T-cell (primary cell): ENCODE data around the gene SCTR. TPM values are rescaled to one million over a fixed set of nuclear protein-coding genes. Genes with fewer than 3 reads are reported as not detected.

Experiments used
- ATAC-seq, 4 experiments: fragments of 200-7000 bp in 3 of 4; fragments of 150-1000 bp in 1 of 4; cut with Tn5 transposase; replicated peaks in 1 of 4; 1 replicate in 3 of 4; 2 replicates in 1 of 4; pipeline ENCODE4 v1.10.0; 2021; ENCODE audit warnings: moderate library complexity in 3 of 4, mild to moderate bottlenecking in 2 of 4, moderate number of reproducible peaks in 1 of 4
- CTCF ChIA-PET, 2 donors: fragments of 300-600 bp; sonication (Branson Sonifier 250); formaldehyde crosslinking; loops; one replicate each; lab custom pipeline; 2022; ENCODE audit warnings: antibody characterized with exemption in 2 of 2; lab: Charles Lee
- POLR2A ChIA-PET, 2 donors: fragments of 300-600 bp; sonication (Branson Sonifier 250); formaldehyde crosslinking; loops; one replicate each; lab custom pipeline; 2022; ENCODE audit warnings: antibody characterized with exemption in 2 of 2; lab: Charles Lee
- DNase-seq, 35 experiments: peaks; one replicate each; pipeline versions ENCODE4 v3.0.0 to v3.0.0-alpha.2; 2013 to 2023
- H3K27ac ChIP-seq: one replicate; pipeline ENCODE4 v1.5.1; 2013; ENCODE audit warnings: low read length
- H3K27me3 ChIP-seq, 2 experiments: replicated peaks in 1 of 2; 1 replicate in 1 of 2; 2 replicates in 1 of 2; pipeline versions ENCODE4 v1.6.1 to v1.7.0; 2013; ENCODE audit warnings: low read length in 1 of 2, mixed read lengths in 1 of 2; ENCODE audit not compliant: control insufficient read depth in 2 of 2, insufficient read depth in 2 of 2; ENCODE audit errors: extremely low read depth in 1 of 2
- H3K36me3 ChIP-seq, 2 donors: 1 replicate in 1 of 2; 2 replicates in 1 of 2; pipeline versions ENCODE4 v1.6.1 to v1.7.0; 2013; ENCODE audit warnings: low read length in 1 of 2; ENCODE audit not compliant: control insufficient read depth in 2 of 2, insufficient read depth in 1 of 2; ENCODE audit errors: extremely low read depth in 1 of 2
- H3K4me1 ChIP-seq, 2 experiments: 1 replicate in 1 of 2; 2 replicates in 1 of 2; pipeline versions ENCODE4 v1.6.1 to v1.7.0; 2013; ENCODE audit warnings: low read length in 2 of 2, mixed read lengths in 1 of 2; ENCODE audit not compliant: insufficient read depth in 2 of 2, control insufficient read depth in 1 of 2; ENCODE audit errors: extremely low read depth in 1 of 2
- H3K4me3 ChIP-seq, 2 donors: 1 replicate in 1 of 2; 2 replicates in 1 of 2; pipeline versions ENCODE4 v1.5.1 to v1.7.0; 2013; ENCODE audit warnings: mild to moderate bottlenecking in 2 of 2, low read length in 1 of 2, moderate library complexity in 1 of 2; ENCODE audit not compliant: control insufficient read depth in 1 of 2; ENCODE audit errors: extremely low read depth in 1 of 2
- H3K9me3 ChIP-seq: 2 replicates; pipeline ENCODE4 v1.7.0; 2013
- H3K27ac Mint-ChIP-seq, 2 donors: one replicate each; pipeline ENCODE4 v1.8.0; 2020 to 2021; ENCODE audit warnings: mild to moderate bottlenecking in 2 of 2, mixed read lengths in 2 of 2
- H3K27me3 Mint-ChIP-seq, 2 donors: one replicate each; pipeline ENCODE4 v1.8.0; 2021 to 2022; ENCODE audit warnings: mixed read lengths in 2 of 2
- H3K36me3 Mint-ChIP-seq: one replicate; pipeline ENCODE4 v1.8.0; 2021; ENCODE audit warnings: mixed read lengths
- H3K4me1 Mint-ChIP-seq, 3 donors: one replicate each; pipeline ENCODE4 v1.8.0; 2020 to 2022; ENCODE audit warnings: mixed read lengths in 3 of 3, mild to moderate bottlenecking in 1 of 3
- H3K4me3 Mint-ChIP-seq, 3 donors: one replicate each; pipeline ENCODE4 v1.8.0; 2020 to 2022; ENCODE audit warnings: mild to moderate bottlenecking in 3 of 3, mixed read lengths in 3 of 3, moderate library complexity in 3 of 3
- H3K9me3 Mint-ChIP-seq, 3 donors: one replicate each; pipeline ENCODE4 v1.8.0; 2020 to 2022; ENCODE audit warnings: mixed read lengths in 3 of 3
- WGBS: methylation state at CpG from one replicate; pipeline ENCODE4 v1.1.5; 2013; ENCODE audit warnings: missing lambda C conversion rate; ENCODE audit not compliant: insufficient coverage; 5-methylcytosine and 5-hydroxymethylcytosine counted together
- total RNA-seq, 35 experiments: library from RNA in 6 of 35; stranded (reverse) in 6 of 35; fragments of 120-200 nt in 1 of 35; gene quantifications; one replicate each; pipeline versions ENCODE4 v1.2.1 to v1.2.4 and lab custom pipeline; 2013 to 2026

The SCTR gene
- total RNA-seq, 5 donors from 2014 or later (not counting 1 experiment from before 2014, with no cell fraction given) = not detected

- peaks cover 13 to 17% of the 10 kb centered on the region in 2 donors for H3K27me3 Mint-ChIP-seq
- no peak for ATAC-seq
- H3K4me3 Mint-ChIP-seq = no peak overlapping the region
- H3K27ac Mint-ChIP-seq = no peak overlapping the region
- Histone ChIP-seq H3K4me3 (no peak overlapping the region), H3K36me3 (no peaks in the 10 kb centered on the region), H3K4me1 (no peaks in the 10 kb centered on the region), H3K27me3 (peaks cover 0 to 18% of the 10 kb centered on the region in 2 experiments), H3K27ac (no peak overlapping the region), H3K9me3 (no peaks in the 10 kb centered on the region)
- no peaks in the 10 kb centered on the region for H3K4me1 Mint-ChIP-seq
- H3K9me3 Mint-ChIP-seq = no peaks in the 10 kb centered on the region
- CTCF ChIA-PET = no interaction called here
- no peaks in the 10 kb centered on the region for H3K36me3 Mint-ChIP-seq
- 82% methylated on average over 5 of the region's 5 CpGs for WGBS
- POLR2A ChIA-PET = no interaction called here
- no peak for DNase-seq
Measured at GRCh38 chr2:119491776-119492525, 32.3 kb downstream of the SCTR start.

GRCh38 chr2:119490653-119491195, 33.6 kb downstream of the SCTR start:
- ATAC-seq = no peak
- CTCF ChIA-PET = no interaction called here
- H3K4me3 Mint-ChIP-seq = no peak overlapping the region

GRCh38 chr2:119490106-119490505, 34.2 kb downstream of the SCTR start:
- no peak overlapping the region for H3K4me3 Mint-ChIP-seq
- H3K27me3 Mint-ChIP-seq = peaks cover 7 to 11% of the 10 kb centered on the region in 2 donors
- ChIA-PET POLR2A (no interaction called here), CTCF (no interaction called here)
- no peaks in the 10 kb centered on the region for H3K36me3 Mint-ChIP-seq
- no peak overlapping the region for H3K27ac Mint-ChIP-seq
- ATAC-seq (no peak), DNase-seq (no peak)
- Histone ChIP-seq H3K27ac (no peak overlapping the region), H3K4me1 (no peaks in the 10 kb centered on the region), H3K4me3 (no peak overlapping the region), H3K27me3 (peaks cover 0 to 12% of the 10 kb centered on the region in 2 experiments), H3K36me3 (no peaks in the 10 kb centered on the region), H3K9me3 (no peaks in the 10 kb centered on the region)
- WGBS = 88% methylated on average over 7 of the region's 8 CpGs
- no peaks in the 10 kb centered on the region for H3K9me3 Mint-ChIP-seq
- H3K4me1 Mint-ChIP-seq = no peaks in the 10 kb centered on the region

More at GRCh38 chr2:119490653-119491195, 33.6 kb downstream of the SCTR start:
- Histone ChIP-seq H3K27me3 (peaks cover 0 to 12% of the 10 kb centered on the region in 2 experiments), H3K27ac (no peak overlapping the region), H3K9me3 (no peaks in the 10 kb centered on the region), H3K36me3 (no peaks in the 10 kb centered on the region), H3K4me3 (no peak overlapping the region), H3K4me1 (no peaks in the 10 kb centered on the region)
- POLR2A ChIA-PET = no interaction called here
- no peak for DNase-seq
- Mint-ChIP-seq H3K27ac (no peak overlapping the region), H3K9me3 (no peaks in the 10 kb centered on the region), H3K4me1 (no peaks in the 10 kb centered on the region), H3K27me3 (peaks cover 10 to 13% of the 10 kb centered on the region in 2 donors), H3K36me3 (no peaks in the 10 kb centered on the region)
- WGBS = 72% methylated on average over 6 of the region's 7 CpGs

GRCh38 chr2:119489232-119489952, 34.9 kb downstream of the SCTR start:
- Histone ChIP-seq H3K4me1 (no peaks in the 10 kb centered on the region), H3K4me3 (no peak overlapping the region), H3K9me3 (no peaks in the 10 kb centered on the region), H3K27me3 (peaks cover 0 to 10% of the 10 kb centered on the region in 2 experiments), H3K36me3 (no peaks in the 10 kb centered on the region), H3K27ac (no peak overlapping the region)
- WGBS = 86% methylated on average over 9 of the region's 10 CpGs
- POLR2A ChIA-PET = no interaction called here
- H3K4me1 Mint-ChIP-seq = no peaks in the 10 kb centered on the region
- no peak overlapping the region for H3K4me3 Mint-ChIP-seq
- no peak for ATAC-seq
- no peaks in the 10 kb centered on the region for H3K36me3 Mint-ChIP-seq
- H3K27me3 Mint-ChIP-seq = peaks cover 3 to 7% of the 10 kb centered on the region in 2 donors
- CTCF ChIA-PET = no interaction called here
- H3K9me3 Mint-ChIP-seq = no peaks in the 10 kb centered on the region
- H3K27ac Mint-ChIP-seq = no peak overlapping the region
- no peak for DNase-seq

- no peaks in the 10 kb centered on the region for H3K9me3 Mint-ChIP-seq
- WGBS = 83% methylated on average over 21 of the region's 24 CpGs
- H3K36me3 Mint-ChIP-seq = no peaks in the 10 kb centered on the region
- no peaks in the 10 kb centered on the region for H3K36me3 ChIP-seq
- H3K9me3 ChIP-seq = no peaks in the 10 kb centered on the region
- no peak overlapping the region for H3K27ac ChIP-seq
- peaks cover 0 to 4% of the 10 kb centered on the region in 2 experiments for H3K27me3 ChIP-seq
- no peak for ATAC-seq
- no peak overlapping the region for H3K4me3 Mint-ChIP-seq
- H3K4me3 ChIP-seq = no peak overlapping the region
- peaks cover 7 to 12% of the 10 kb centered on the region in 2 donors for H3K27me3 Mint-ChIP-seq
- H3K27ac Mint-ChIP-seq = no peak overlapping the region
- H3K4me1 ChIP-seq = no peaks in the 10 kb centered on the region
- CTCF ChIA-PET = interaction anchor here in 1 of 2 donors (0.6 kb wide), 1 partner anchor 109 kb away, joined by 4 read pairs; no protein-coding TSS in a partner anchor
- DNase-seq = no peak
- POLR2A ChIA-PET = no interaction called here
- no peaks in the 10 kb centered on the region for H3K4me1 Mint-ChIP-seq
Measured at GRCh38 chr2:119488245-119489214, 35.8 kb downstream of the SCTR start.
